GM12878 (cell line): ENCODE data around the gene DIP2B. TPM values are rescaled to one million over a fixed set of nuclear protein-coding genes. Genes with fewer than 3 reads are reported as not detected.

Source experiments
- ATF3 ChIP-seq: IDR thresholded peaks from 2 replicates; pipeline ENCODE4 v1.6.1; 2011; ENCODE audit warnings: low read depth, mild to moderate bottlenecking, low read length, moderate library complexity, borderline replicate concordance; ENCODE audit errors: extremely low read depth
- CEBPB ChIP-seq, 2 experiments: fragments of 150-350 bp in 1 of 2; IDR thresholded peaks; 2 replicates each; pipeline ENCODE4 v1.6.1; 2012 to 2014; ENCODE audit warnings: low read depth in 2 of 2, low read length in 2 of 2, borderline replicate concordance in 1 of 2, inconsistent platforms in 1 of 2
- CHD2 ChIP-seq: IDR thresholded peaks from 2 replicates; pipeline ENCODE4 v1.6.1; 2011; ENCODE audit warnings: low read depth, low read length, improper control_type of control experiment, borderline replicate concordance
- ESRRA ChIP-seq: IDR thresholded peaks from 2 replicates; pipeline ENCODE4 v1.6.1; 2012; ENCODE audit warnings: mild to moderate bottlenecking, low read length, improper control_type of control experiment
- EZH2 ChIP-seq: IDR thresholded peaks from 2 replicates; pipeline ENCODE4 v1.6.1; 2012; ENCODE audit warnings: low read depth, mild to moderate bottlenecking, control low read depth, inconsistent platforms, low read length, borderline replicate concordance; ENCODE audit not compliant: control insufficient read depth
- FOS ChIP-seq: IDR thresholded peaks from 3 replicates; pipeline ENCODE4 v1.6.1; 2011; ENCODE audit warnings: borderline replicate concordance; ENCODE audit not compliant: insufficient read length; ENCODE audit errors: extremely low read depth
- HDAC6 ChIP-seq: fragments of 200-600 bp; sonication (generic); IDR thresholded peaks from one replicate; pipeline ENCODE4 v1.8.0; 2017; ENCODE audit warnings: antibody characterized with exemption; ENCODE audit not compliant: unreplicated experiment
- JUNB ChIP-seq: IDR thresholded peaks from 2 replicates; pipeline ENCODE4 v1.6.1; 2016; ENCODE audit warnings: antibody characterized with exemption, mild to moderate bottlenecking
- MEF2A ChIP-seq: IDR thresholded peaks from 2 replicates; pipeline ENCODE4 v1.6.1; 2011; ENCODE audit warnings: low read depth, mild to moderate bottlenecking, low read length, moderate library complexity; ENCODE audit not compliant: insufficient read depth
- NR2F1 ChIP-seq: fragments of 450-650 bp; conservative IDR thresholded peaks from 2 replicates; pipeline ENCODE4 v1.6.1; 2017; ENCODE audit warnings: mild to moderate bottlenecking
- PML ChIP-seq: IDR thresholded peaks from 2 replicates; pipeline ENCODE4 v1.6.1; 2012; ENCODE audit warnings: low read length, inconsistent platforms
- RBBP5 ChIP-seq: fragments of 200-600 bp; sonication (generic); conservative IDR thresholded peaks from 2 replicates; pipeline ENCODE4 v1.6.1; 2016
- SKIL ChIP-seq: fragments of 450-650 bp; IDR thresholded peaks from 2 replicates; pipeline ENCODE4 v1.6.1; 2017; ENCODE audit warnings: mild to moderate bottlenecking, low read depth, inconsistent platforms; ENCODE audit not compliant: poor library complexity, severe bottlenecking
- SMAD5 ChIP-seq: IDR thresholded peaks from 2 replicates; pipeline ENCODE4 v1.6.1; 2016; ENCODE audit warnings: antibody characterized with exemption, low read depth
- SPI1 ChIP-seq: IDR thresholded peaks from 2 replicates; pipeline ENCODE4 v1.6.1; 2011; ENCODE audit warnings: low read depth, mild to moderate bottlenecking, low read length, moderate library complexity, borderline replicate concordance; ENCODE audit not compliant: insufficient read depth
- STAT3 ChIP-seq: IDR thresholded peaks from 2 replicates; pipeline ENCODE4 v1.6.1; 2011; ENCODE audit warnings: low read depth, low read length, improper control_type of control experiment
- TCF12 ChIP-seq: IDR thresholded peaks from 2 replicates; pipeline ENCODE4 v1.6.1; 2011; ENCODE audit warnings: low read depth, mild to moderate bottlenecking, low read length
- ZNF274 ChIP-seq: IDR thresholded peaks from one replicate; pipeline ENCODE4 v1.8.0; 2011; ENCODE audit not compliant: insufficient read length, insufficient read depth
- polyA plus RNA-seq, 11 experiments: library from polyadenylated mRNA; depleted of rRNA in 4 of 11; unstranded in 6 of 11; stranded (reverse) in 5 of 11; fragments of >200 nt; fragmentation: Nextera tagmentation in 4 of 11; fragmentation: Illumina TruSeq in 1 of 11; extraction: Ambion mirVana in 4 of 11; extraction: Trizol in 1 of 11; gene quantifications; 1 replicate in 1 of 11; 2 replicates in 10 of 11; pipeline versions ENCODE4 v1.2.1 to v1.2.3, GENCODE V29; 2011 to 2016; ENCODE audit warnings: inconsistent platforms in 2 of 11, missing spikeins in 2 of 11, low read depth in 1 of 11
- total RNA-seq, 4 experiments: library from RNA; depleted of rRNA in 3 of 4; stranded (reverse); fragments of >200 nt in 3 of 4; fragmentation: Illumina TruSeq in 1 of 4; extraction: Trizol in 1 of 4; gene quantifications; 2 replicates each; pipeline versions ENCODE4 v1.2.1 to v1.2.3, GENCODE V29; 2013 to 2021
- TF ChIP-seq, protein P1 (sequence below): fragments of 450-650 bp; IDR thresholded peaks from 2 replicates; pipeline ENCODE4 v1.6.1; 2017; ENCODE audit warnings: borderline replicate concordance
- TF ChIP-seq, protein P2 (sequence below), 3 experiments: IDR thresholded peaks in 2 of 3; conservative IDR thresholded peaks in 1 of 3; 2 replicates each; pipeline ENCODE4 v1.5.1; 2011; ENCODE audit warnings: low read depth in 3 of 3, low read length in 3 of 3, mild to moderate bottlenecking in 3 of 3, control low read depth in 2 of 3, moderate library complexity in 2 of 3, inconsistent platforms in 1 of 3, mixed read lengths in 1 of 3; ENCODE audit not compliant: control insufficient read depth in 2 of 3, insufficient read depth in 1 of 3; ENCODE audit errors: extremely low read depth in 1 of 3
- TF ChIP-seq, protein P3 (sequence below): fragments of 150-350 bp; IDR thresholded peaks from 2 replicates; pipeline ENCODE4 v1.6.1; 2016; ENCODE audit warnings: low read depth, low read length

Gene DIP2B
- total and polyA plus RNA-seq, 10 of the 15 experiments (the other 5 are each of a cell fraction or from before 2014, with no cell fraction given) = 4.5 to 30.0 (median 18.6) TPM

GRCh38 chr12:50477241-50477832, 27.4 kb upstream of the DIP2B start (continued):
- TF ChIP-seq SKIL (no peak), CEBPB (IDR thresholded peaks at IDR 0.05; ENCODE audit: borderline replicate concordance in 1 of 2, low read depth in 2 of 2, low read length in 2 of 2) (no peak), CHD2 (no peak), SMAD5 (no peak), FOS (no peak), RBBP5 (no peak), PML (no peak), HDAC6 (no peak), SPI1 (no peak), ZNF274 (no peak), NR2F1 (no peak), MEF2A (peak; percentile 73; the same call in 1 of the 2 replicates), ESRRA (no peak), EZH2 (no peak), STAT3 (no peak), TCF12 (no peak), ATF3 (no peak), JUNB (peak; percentile 88)
- TF ChIP-seq, protein P1, sequence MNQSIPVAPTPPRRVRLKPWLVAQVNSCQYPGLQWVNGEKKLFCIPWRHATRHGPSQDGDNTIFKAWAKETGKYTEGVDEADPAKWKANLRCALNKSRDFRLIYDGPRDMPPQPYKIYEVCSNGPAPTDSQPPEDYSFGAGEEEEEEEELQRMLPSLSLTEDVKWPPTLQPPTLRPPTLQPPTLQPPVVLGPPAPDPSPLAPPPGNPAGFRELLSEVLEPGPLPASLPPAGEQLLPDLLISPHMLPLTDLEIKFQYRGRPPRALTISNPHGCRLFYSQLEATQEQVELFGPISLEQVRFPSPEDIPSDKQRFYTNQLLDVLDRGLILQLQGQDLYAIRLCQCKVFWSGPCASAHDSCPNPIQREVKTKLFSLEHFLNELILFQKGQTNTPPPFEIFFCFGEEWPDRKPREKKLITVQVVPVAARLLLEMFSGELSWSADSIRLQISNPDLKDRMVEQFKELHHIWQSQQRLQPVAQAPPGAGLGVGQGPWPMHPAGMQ = no peak
- TF ChIP-seq, protein P2, sequence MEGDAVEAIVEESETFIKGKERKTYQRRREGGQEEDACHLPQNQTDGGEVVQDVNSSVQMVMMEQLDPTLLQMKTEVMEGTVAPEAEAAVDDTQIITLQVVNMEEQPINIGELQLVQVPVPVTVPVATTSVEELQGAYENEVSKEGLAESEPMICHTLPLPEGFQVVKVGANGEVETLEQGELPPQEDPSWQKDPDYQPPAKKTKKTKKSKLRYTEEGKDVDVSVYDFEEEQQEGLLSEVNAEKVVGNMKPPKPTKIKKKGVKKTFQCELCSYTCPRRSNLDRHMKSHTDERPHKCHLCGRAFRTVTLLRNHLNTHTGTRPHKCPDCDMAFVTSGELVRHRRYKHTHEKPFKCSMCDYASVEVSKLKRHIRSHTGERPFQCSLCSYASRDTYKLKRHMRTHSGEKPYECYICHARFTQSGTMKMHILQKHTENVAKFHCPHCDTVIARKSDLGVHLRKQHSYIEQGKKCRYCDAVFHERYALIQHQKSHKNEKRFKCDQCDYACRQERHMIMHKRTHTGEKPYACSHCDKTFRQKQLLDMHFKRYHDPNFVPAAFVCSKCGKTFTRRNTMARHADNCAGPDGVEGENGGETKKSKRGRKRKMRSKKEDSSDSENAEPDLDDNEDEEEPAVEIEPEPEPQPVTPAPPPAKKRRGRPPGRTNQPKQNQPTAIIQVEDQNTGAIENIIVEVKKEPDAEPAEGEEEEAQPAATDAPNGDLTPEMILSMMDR (IDR thresholded peaks at IDR 0.05 in 2 of 3, conservative IDR thresholded peaks at IDR 0.05 in 1 of 3; ENCODE audit: control insufficient read depth in 2 of 3, extremely low read depth in 1 of 3, insufficient read depth in 1 of 3, low read depth in 3 of 3, low read length in 3 of 3) = no peak
- TF ChIP-seq, protein P3, sequence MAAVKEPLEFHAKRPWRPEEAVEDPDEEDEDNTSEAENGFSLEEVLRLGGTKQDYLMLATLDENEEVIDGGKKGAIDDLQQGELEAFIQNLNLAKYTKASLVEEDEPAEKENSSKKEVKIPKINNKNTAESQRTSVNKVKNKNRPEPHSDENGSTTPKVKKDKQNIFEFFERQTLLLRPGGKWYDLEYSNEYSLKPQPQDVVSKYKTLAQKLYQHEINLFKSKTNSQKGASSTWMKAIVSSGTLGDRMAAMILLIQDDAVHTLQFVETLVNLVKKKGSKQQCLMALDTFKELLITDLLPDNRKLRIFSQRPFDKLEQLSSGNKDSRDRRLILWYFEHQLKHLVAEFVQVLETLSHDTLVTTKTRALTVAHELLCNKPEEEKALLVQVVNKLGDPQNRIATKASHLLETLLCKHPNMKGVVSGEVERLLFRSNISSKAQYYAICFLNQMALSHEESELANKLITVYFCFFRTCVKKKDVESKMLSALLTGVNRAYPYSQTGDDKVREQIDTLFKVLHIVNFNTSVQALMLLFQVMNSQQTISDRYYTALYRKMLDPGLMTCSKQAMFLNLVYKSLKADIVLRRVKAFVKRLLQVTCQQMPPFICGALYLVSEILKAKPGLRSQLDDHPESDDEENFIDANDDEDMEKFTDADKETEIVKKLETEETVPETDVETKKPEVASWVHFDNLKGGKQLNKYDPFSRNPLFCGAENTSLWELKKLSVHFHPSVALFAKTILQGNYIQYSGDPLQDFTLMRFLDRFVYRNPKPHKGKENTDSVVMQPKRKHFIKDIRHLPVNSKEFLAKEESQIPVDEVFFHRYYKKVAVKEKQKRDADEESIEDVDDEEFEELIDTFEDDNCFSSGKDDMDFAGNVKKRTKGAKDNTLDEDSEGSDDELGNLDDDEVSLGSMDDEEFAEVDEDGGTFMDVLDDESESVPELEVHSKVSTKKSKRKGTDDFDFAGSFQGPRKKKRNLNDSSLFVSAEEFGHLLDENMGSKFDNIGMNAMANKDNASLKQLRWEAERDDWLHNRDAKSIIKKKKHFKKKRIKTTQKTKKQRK = no peak
